Fibroblast of mammary gland (primary cell): ENCODE results near the gene GRIN2B.

Experiments used
- DNase-seq: peaks from one replicate; pipeline ENCODE4 v3.0.0-alpha.2; 2010; ENCODE audit warnings: low read depth
- H3K4me3 ChIP-seq: 2 replicates; pipeline ENCODE4 v1.5.1; 2011; ENCODE audit warnings: low read depth, mild to moderate bottlenecking, low read length, moderate library complexity; ENCODE audit not compliant: control insufficient read depth
- TF ChIP-seq, protein P1 (sequence below): conservative IDR thresholded peaks from 2 replicates; pipeline ENCODE4 v1.5.1; 2011; ENCODE audit warnings: low read depth, low read length, inconsistent platforms; ENCODE audit not compliant: control insufficient read depth, insufficient read depth

Gene GRIN2B

GRCh38 chr12:13981296-13981962 lies at the start of gene GRIN2B:
Gene GRIN2B (minus strand): TSS chr12:13981602. CDS start chr12:13866208, 115,394 bp downstream.
- TF ChIP-seq, protein P1, sequence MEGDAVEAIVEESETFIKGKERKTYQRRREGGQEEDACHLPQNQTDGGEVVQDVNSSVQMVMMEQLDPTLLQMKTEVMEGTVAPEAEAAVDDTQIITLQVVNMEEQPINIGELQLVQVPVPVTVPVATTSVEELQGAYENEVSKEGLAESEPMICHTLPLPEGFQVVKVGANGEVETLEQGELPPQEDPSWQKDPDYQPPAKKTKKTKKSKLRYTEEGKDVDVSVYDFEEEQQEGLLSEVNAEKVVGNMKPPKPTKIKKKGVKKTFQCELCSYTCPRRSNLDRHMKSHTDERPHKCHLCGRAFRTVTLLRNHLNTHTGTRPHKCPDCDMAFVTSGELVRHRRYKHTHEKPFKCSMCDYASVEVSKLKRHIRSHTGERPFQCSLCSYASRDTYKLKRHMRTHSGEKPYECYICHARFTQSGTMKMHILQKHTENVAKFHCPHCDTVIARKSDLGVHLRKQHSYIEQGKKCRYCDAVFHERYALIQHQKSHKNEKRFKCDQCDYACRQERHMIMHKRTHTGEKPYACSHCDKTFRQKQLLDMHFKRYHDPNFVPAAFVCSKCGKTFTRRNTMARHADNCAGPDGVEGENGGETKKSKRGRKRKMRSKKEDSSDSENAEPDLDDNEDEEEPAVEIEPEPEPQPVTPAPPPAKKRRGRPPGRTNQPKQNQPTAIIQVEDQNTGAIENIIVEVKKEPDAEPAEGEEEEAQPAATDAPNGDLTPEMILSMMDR: no peak
- H3K4me3 ChIP-seq: no peak within 1 kb of the TSS
- peak; percentile 1 for DNase-seq

DNA sequence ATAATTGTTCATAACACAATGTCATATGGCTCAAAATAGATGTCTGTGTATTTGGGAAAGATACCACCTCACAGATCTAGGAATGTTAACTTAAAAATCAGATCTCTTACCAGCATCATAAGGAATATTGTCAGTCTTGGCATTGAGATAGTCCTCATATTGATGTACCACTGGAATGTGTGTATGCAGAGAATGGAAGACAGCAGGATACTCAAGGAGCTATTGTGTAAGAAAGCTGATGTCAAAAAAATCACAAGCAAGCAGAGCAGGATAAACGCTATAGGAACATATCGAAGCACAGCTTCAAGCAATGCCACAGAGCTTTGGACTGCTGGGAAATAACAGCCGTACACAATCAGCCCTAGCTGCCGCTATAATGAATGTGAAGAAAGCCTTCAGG lies 45.1 kb upstream of the GRIN2B start:
- no peak for DNase-seq
- TF ChIP-seq, protein P1: no peak
- no peak overlapping the region for H3K4me3 ChIP-seq

DNA sequence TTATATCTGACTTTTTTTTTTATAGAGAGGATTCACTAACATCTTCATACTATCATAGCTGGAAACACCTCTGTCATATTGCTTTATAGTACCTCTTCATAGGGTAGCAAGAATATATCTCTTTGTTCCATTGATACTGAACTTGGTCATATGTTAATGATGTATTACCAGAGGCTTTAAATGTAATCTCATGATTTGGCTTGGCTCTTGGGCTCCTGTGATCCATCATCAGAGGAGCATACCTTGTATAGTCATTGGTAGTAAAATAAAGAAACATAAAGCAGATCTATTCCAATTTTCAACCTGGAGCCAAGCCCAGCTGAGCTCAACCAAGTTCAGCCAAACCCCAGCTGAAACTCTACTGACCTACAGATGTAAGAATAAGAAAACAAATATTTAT lies 43.2 kb upstream of the GRIN2B start:
- TF ChIP-seq, protein P1: no peak
- no peak overlapping the region for H3K4me3 ChIP-seq
- DNase-seq: no peak

DNA sequence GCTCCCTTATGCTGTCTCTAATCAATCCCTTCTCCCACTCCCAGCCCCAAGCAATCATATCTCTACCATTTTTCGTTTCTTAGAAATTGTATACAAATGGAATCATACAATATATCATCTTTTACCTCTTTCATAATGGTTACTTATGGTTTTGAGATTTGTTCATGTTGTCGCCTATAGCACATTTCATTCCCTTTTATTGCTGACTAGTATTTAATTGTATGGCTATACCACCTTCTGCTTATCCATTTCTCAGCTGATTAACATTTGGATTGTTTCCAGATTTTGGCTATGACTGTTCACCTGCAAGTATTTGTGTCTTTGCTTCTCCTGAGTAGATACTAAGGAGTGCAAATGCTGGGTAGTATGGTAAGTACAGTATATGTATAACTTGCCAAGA lies 36.7 kb upstream of the GRIN2B start:
- no peak overlapping the region for H3K4me3 ChIP-seq
- TF ChIP-seq, protein P1: no peak
- no peak for DNase-seq

DNA sequence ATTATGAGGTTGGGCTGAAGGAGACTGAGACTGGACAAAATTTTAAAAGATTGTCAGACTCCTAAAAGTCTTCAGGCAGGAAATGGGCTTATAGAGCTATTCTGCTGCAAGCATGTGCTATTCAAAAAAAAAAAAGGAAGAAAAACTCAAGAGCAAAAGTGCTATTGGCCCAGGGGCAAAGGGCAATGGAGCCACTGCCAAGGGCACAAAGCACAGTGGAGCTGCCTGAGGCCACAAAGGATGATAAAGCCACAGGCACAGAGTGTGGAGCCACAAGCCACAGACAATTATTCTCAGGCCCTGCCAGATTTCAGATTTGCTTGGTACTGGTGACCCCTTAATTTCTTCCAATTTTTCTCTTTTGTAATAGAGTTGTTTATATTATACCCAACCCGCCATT lies 29.6 kb upstream of the GRIN2B start:
- TF ChIP-seq, protein P1: no peak
- DNase-seq: no peak
- no peak overlapping the region for H3K4me3 ChIP-seq

- no peak for DNase-seq
- no peak overlapping the region for H3K4me3 ChIP-seq
- TF ChIP-seq, protein P1: no peak
These were observed 26.2 kb upstream of the GRIN2B start for GRCh38 chr12:14007639-14008038.
